Nephron progenitor cell (in vitro differentiated cells): ENCODE data around the gene CAPZB.

Experiments used
- DNase-seq: peaks from one replicate; pipeline ENCODE4 v3.0.0; 2021
- H3K27ac Mint-ChIP-seq: 2 replicates; pipeline ENCODE4 v1.8.0; 2021; ENCODE audit warnings: mild to moderate bottlenecking, moderate library complexity, mixed read lengths
- H3K27me3 Mint-ChIP-seq: 2 replicates; pipeline ENCODE4 v1.8.0; 2021; ENCODE audit warnings: mild to moderate bottlenecking, low read depth, mixed read lengths; ENCODE audit not compliant: poor library complexity
- H3K36me3 Mint-ChIP-seq: 2 replicates; pipeline ENCODE4 v1.8.0; 2021; ENCODE audit warnings: low read depth, mixed read lengths
- H3K4me1 Mint-ChIP-seq: 2 replicates; pipeline ENCODE4 v1.8.0; 2021; ENCODE audit warnings: mixed read lengths
- H3K4me3 Mint-ChIP-seq: 2 replicates; pipeline ENCODE4 v1.8.0; 2021; ENCODE audit warnings: mild to moderate bottlenecking, moderate library complexity, mixed read lengths
- H3K9me3 Mint-ChIP-seq: 2 replicates; pipeline ENCODE4 v1.8.0; 2021; ENCODE audit warnings: mild to moderate bottlenecking, moderate library complexity, mixed read lengths
- TF ChIP-seq, protein P1 (sequence below): fragments of 200-600 bp; sonication (generic); IDR thresholded peaks from 2 replicates; pipeline ENCODE4 v1.5.0; 2021; ENCODE audit warnings: antibody characterized with exemption

CAPZB gene

DNA sequence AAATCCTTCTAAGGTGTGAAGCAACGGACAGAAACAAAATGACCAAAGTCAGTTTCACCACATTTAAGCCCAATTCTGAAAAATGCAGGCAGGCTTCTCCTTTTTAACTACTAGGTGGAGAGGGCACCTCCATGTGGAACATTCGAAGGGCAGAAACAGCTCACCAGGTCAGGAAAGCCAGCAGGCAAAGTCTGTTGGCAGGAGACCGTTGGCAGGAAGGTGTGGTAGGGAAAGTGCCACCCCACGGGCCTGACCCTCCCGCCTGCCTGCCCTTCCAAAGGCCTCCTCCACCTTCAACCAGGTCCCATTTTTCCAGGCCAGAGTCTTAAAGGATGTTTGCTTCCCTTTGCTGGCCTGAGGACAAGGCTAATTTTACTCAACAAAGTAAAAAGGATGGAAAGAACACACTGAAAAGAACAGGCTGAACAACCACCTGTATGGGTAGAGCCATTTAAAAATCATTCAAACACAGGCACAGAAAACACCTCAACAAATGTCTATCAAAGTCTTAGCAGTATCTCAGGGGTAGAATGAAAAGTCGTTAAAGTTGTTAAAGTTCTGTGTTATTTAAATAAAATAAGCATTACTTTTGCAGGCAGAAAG lies 26.4 kb downstream of the CAPZB start:
- Mint-ChIP-seq H3K36me3 (peaks cover 12% of the 10 kb centered on the region), H3K9me3 (no peaks in the 10 kb centered on the region), H3K4me3 (no peak overlapping the region), H3K4me1 (peaks cover 71% of the 10 kb centered on the region), H3K27me3 (no peaks in the 10 kb centered on the region), H3K27ac (peak overlapping the region; percentile 70)
- TF ChIP-seq, protein P1, sequence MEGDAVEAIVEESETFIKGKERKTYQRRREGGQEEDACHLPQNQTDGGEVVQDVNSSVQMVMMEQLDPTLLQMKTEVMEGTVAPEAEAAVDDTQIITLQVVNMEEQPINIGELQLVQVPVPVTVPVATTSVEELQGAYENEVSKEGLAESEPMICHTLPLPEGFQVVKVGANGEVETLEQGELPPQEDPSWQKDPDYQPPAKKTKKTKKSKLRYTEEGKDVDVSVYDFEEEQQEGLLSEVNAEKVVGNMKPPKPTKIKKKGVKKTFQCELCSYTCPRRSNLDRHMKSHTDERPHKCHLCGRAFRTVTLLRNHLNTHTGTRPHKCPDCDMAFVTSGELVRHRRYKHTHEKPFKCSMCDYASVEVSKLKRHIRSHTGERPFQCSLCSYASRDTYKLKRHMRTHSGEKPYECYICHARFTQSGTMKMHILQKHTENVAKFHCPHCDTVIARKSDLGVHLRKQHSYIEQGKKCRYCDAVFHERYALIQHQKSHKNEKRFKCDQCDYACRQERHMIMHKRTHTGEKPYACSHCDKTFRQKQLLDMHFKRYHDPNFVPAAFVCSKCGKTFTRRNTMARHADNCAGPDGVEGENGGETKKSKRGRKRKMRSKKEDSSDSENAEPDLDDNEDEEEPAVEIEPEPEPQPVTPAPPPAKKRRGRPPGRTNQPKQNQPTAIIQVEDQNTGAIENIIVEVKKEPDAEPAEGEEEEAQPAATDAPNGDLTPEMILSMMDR = no peak
- no peak for DNase-seq

DNA sequence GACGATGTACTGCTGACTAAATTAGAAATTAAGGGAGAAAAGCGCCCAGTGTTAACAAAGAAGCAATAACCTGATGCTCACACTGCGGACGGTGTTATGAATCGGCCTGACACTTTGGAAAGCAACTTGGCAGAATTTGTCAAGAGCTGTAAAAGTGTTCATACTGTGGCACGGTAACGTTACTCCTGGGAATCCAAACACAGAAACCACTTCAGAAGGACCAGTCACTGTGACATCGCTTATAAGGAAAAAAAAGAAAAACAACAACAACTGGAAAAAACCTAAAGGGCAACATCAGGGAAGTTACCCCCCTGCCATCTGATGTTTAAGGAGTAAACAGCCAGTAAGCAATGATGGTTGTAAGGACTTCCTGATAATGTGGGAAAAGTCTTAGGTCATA lies 27.7 kb downstream of the CAPZB start:
- Mint-ChIP-seq H3K36me3 (peaks cover 7% of the 10 kb centered on the region), H3K27me3 (peaks cover 3% of the 10 kb centered on the region), H3K4me1 (peaks cover 74% of the 10 kb centered on the region), H3K4me3 (peak overlapping the region; percentile 57), H3K27ac (peak overlapping the region; percentile 90), H3K9me3 (no peaks in the 10 kb centered on the region)
- DNase-seq = no peak
- TF ChIP-seq, protein P1 = no peak

DNA sequence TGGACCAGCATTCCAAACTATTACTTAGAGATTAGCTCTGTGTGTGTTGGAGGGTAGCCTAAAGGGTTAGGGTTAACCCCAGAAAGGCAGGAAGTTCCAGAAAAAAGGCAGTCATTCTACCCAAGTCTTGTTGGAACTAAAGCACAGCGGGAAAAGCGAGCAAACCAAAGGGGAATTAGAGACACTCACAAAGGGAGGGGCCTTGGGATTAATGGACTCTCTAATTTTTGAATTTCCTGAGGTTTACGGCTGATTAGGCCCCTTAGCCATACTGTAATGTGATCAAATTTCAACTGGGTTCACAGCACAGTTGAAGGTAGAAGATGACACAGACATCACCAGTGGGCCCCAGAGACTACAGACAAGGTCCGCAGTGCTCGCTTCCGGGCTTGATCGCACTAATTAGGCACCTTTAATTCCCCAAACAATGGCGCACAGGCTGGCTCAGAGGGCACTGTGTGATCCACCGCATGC lies 28.3 kb downstream of the CAPZB start:
- no peak for DNase-seq
- H3K4me1 Mint-ChIP-seq = peaks cover 79% of the 10 kb centered on the region
- H3K27me3 Mint-ChIP-seq = peaks cover 3% of the 10 kb centered on the region
- peaks cover 7% of the 10 kb centered on the region for H3K36me3 Mint-ChIP-seq
- peak overlapping the region; percentile 90 for H3K27ac Mint-ChIP-seq
- TF ChIP-seq, protein P1 = no peak
- no peaks in the 10 kb centered on the region for H3K9me3 Mint-ChIP-seq
- peak overlapping the region; percentile 57 for H3K4me3 Mint-ChIP-seq

DNA sequence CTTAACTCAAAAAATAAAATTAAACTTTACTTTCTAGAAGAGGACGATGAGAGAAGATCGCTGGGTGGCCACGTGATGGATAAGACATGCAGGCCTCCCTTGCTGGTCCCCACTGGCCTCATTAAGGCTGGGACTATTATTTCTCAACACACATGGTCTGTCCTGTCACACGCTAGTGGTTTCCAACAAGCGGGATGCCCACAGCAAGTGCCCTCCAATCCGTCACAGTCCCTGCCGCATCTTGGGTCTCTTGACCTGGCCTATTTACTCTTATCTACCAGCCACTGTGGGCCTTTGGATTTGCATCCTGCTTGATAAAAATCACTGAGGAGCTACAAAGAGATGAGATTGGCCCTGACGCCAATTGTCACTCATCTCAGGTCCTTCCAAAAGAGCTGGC lies 30.0 kb downstream of the CAPZB start:
- TF ChIP-seq, protein P1 = no peak
- Mint-ChIP-seq H3K9me3 (no peaks in the 10 kb centered on the region), H3K4me3 (no peak overlapping the region), H3K4me1 (peaks cover 87% of the 10 kb centered on the region), H3K36me3 (peaks cover 7% of the 10 kb centered on the region), H3K27me3 (peaks cover 3% of the 10 kb centered on the region), H3K27ac (peak overlapping the region; percentile 86)
- no peak for DNase-seq

DNA sequence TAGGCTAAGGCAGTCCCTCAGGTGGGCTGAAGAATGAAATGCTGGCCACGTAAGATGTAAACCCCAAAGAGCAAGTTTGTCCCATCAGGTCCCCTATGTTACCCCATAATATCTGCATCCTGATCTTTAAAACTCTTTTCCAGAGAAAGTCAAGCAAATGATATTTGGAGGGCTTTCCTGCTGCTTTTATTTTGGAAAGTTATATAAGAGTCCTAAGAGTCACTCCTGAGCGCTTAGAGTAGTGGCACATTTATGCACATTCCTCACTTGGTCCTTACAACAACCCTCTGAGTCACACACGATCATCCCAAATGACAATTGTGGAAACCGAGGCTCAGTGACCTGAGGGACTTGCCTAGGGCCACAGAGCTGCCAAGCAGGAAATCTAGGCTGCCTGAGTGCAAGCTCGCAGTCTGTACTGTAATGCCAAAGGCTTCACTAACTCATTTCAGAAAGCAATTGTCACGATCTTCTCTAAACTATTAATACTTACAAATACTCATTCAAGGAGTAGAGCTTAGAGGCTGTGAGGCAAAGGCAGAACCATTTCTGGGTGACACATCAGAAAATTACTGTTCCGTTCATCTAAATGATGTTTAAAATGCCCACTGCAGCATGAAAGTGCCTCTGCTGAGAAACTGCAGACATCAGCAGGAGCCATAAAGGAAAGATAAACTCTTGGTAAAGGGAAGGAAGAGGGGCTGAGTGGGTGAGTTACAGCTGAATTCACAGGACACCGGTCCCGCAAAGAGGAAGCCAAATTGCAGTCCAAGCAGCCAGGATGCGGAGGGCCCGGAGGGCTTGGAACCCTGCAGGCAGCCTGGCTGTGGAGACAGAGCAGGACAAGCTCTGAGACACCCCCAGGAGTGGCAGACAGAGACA lies 30.8 kb downstream of the CAPZB start:
- Mint-ChIP-seq H3K4me3 (peak overlapping the region; percentile 9), H3K27me3 (peaks cover 3% of the 10 kb centered on the region), H3K4me1 (peaks cover 86% of the 10 kb centered on the region), H3K9me3 (no peaks in the 10 kb centered on the region), H3K36me3 (peaks cover 3% of the 10 kb centered on the region), H3K27ac (peak overlapping the region; percentile 86)
- no peak for DNase-seq
- TF ChIP-seq, protein P1 = no peak
